ENCODE results near the gene KHDC4.

The KHDC4 gene

GRCh38 chr1:155952505-155952890 lies 18.3 kb upstream of the KHDC4 start:
- peaks cover 3% of the 10 kb centered on the region; the same call in 1 of the 2 replicates for H3K36me3 ChIP-seq
- no peak for DNase-seq
- H3K27me3 ChIP-seq = no peaks in the 10 kb centered on the region
- no peaks in the 10 kb centered on the region for H3K4me1 ChIP-seq
- no peak for TF ChIP-seq CTCF (IDR thresholded peaks at IDR 0.05; ENCODE audit: low read depth, low read length)
- H3K4me3 ChIP-seq (ENCODE audit: low read depth, low read length) = no peak overlapping the region
- no peaks in the 10 kb centered on the region for H3K9me3 ChIP-seq

GRCh38 chr1:155951753-155952504 lies 17.7 kb upstream of the KHDC4 start:
- DNase-seq = no peak
- Histone ChIP-seq H3K4me3 (ENCODE audit: low read depth, low read length) (no peak overlapping the region), H3K9me3 (no peaks in the 10 kb centered on the region), H3K27me3 (no peaks in the 10 kb centered on the region), H3K4me1 (no peaks in the 10 kb centered on the region), H3K36me3 (peaks cover 3% of the 10 kb centered on the region; the same call in 1 of the 2 replicates)
- TF ChIP-seq CTCF (IDR thresholded peaks at IDR 0.05; ENCODE audit: low read depth, low read length) = no peak

- no peak overlapping the region for H3K4me3 ChIP-seq (ENCODE audit: low read depth, low read length)
- no peaks in the 10 kb centered on the region for H3K4me1 ChIP-seq
- DNase-seq = no peak
- no peak for TF ChIP-seq CTCF (IDR thresholded peaks at IDR 0.05; ENCODE audit: low read depth, low read length)
- no peaks in the 10 kb centered on the region for H3K9me3 ChIP-seq
- peaks cover 3% of the 10 kb centered on the region; the same call in 1 of the 2 replicates for H3K36me3 ChIP-seq
- no peaks in the 10 kb centered on the region for H3K27me3 ChIP-seq
Observed at GRCh38 chr1:155950829-155951228, 16.6 kb upstream of the KHDC4 start.

GRCh38 chr1:155947741-155948140 lies 13.5 kb upstream of the KHDC4 start:
- no peak for DNase-seq
- Histone ChIP-seq H3K9me3 (no peaks in the 10 kb centered on the region), H3K27me3 (no peaks in the 10 kb centered on the region), H3K36me3 (peaks cover 3% of the 10 kb centered on the region; the same call in 1 of the 2 replicates), H3K4me3 (ENCODE audit: low read depth, low read length) (no peak overlapping the region), H3K4me1 (no peaks in the 10 kb centered on the region)
- no peak for TF ChIP-seq CTCF (IDR thresholded peaks at IDR 0.05; ENCODE audit: low read depth, low read length)

GRCh38 chr1:155947292-155947691 lies 13.1 kb upstream of the KHDC4 start:
- Histone ChIP-seq H3K9me3 (no peaks in the 10 kb centered on the region), H3K27me3 (no peaks in the 10 kb centered on the region), H3K4me1 (no peaks in the 10 kb centered on the region), H3K36me3 (peaks cover 3% of the 10 kb centered on the region; the same call in 1 of the 2 replicates), H3K4me3 (ENCODE audit: low read depth, low read length) (no peak overlapping the region)
- no peak for TF ChIP-seq CTCF (IDR thresholded peaks at IDR 0.05; ENCODE audit: low read depth, low read length)
- no peak for DNase-seq

GRCh38 chr1:155946633-155947219 lies 12.5 kb upstream of the KHDC4 start:
- no peak for TF ChIP-seq CTCF (IDR thresholded peaks at IDR 0.05; ENCODE audit: low read depth, low read length)
- DNase-seq = no peak
- Histone ChIP-seq H3K9me3 (no peaks in the 10 kb centered on the region), H3K4me3 (ENCODE audit: low read depth, low read length) (no peak overlapping the region), H3K4me1 (no peaks in the 10 kb centered on the region), H3K36me3 (peaks cover 3% of the 10 kb centered on the region; the same call in 1 of the 2 replicates), H3K27me3 (no peaks in the 10 kb centered on the region)

Measured in BE2C (cell line).